HL-60 (cell line): ENCODE results near the gene DDX39A.

ENCODE experiments used
- DNase-seq, 2 experiments: peaks; one replicate each; pipeline ENCODE4 v3.0.0-alpha.2; 2010 to 2020; ENCODE audit warnings: low read depth in 1 of 2, low spot score in 1 of 2
- H3K27ac ChIP-seq: fragments of 250-450 bp; sonication (Bioruptor Pico); replicated peaks from 2 replicates; pipeline ENCODE4 v1.5.1; 2020; ENCODE audit warnings: mild to moderate bottlenecking, moderate library complexity
- H3K27me3 ChIP-seq: fragments of 250-450 bp; sonication (Bioruptor Pico); 2 replicates; pipeline ENCODE4 v1.5.1; 2021; ENCODE audit warnings: mild to moderate bottlenecking, moderate library complexity; ENCODE audit not compliant: insufficient read depth, poor library complexity, severe bottlenecking
- H3K4me3 ChIP-seq: replicated peaks from 2 replicates; pipeline ENCODE4 v1.5.1; 2011; ENCODE audit warnings: mild to moderate bottlenecking, control low read depth, low read length; ENCODE audit not compliant: insufficient read depth
- CTCF ChIP-seq: IDR thresholded peaks from one replicate; pipeline ENCODE4 v1.5.1; 2011; ENCODE audit warnings: low read length, control low read depth, inconsistent platforms; ENCODE audit not compliant: insufficient read depth
- GABPA ChIP-seq: IDR thresholded peaks from 2 replicates; pipeline ENCODE4 v1.6.1; 2012; ENCODE audit warnings: low read depth
- POLR2AphosphoS5 ChIP-seq: IDR thresholded peaks from 2 replicates; pipeline ENCODE4 v1.6.1; 2012; ENCODE audit warnings: low read depth
- REST ChIP-seq: IDR thresholded peaks from 2 replicates; pipeline ENCODE4 v1.6.1; 2012; ENCODE audit warnings: low read depth; ENCODE audit not compliant: insufficient replicate concordance
- SPI1 ChIP-seq: IDR thresholded peaks from 2 replicates; pipeline ENCODE4 v1.6.1; 2012; ENCODE audit warnings: low read depth, mild to moderate bottlenecking, borderline replicate concordance

The DDX39A gene

GRCh38 chr19:14361824-14362223 lies 57.3 kb downstream of the DDX39A start:
- DNase-seq, result peak in 1 of 2 experiments; percentile 62
- TF ChIP-seq REST, result no peak
- TF ChIP-seq CTCF, result no peak
- no peak for TF ChIP-seq POLR2AphosphoS5
- TF ChIP-seq GABPA, result no peak
- TF ChIP-seq SPI1, result no peak
- Histone ChIP-seq H3K4me3 (no peak overlapping the region), H3K27ac (no peak overlapping the region), H3K27me3 (no peaks in the 10 kb centered on the region)
